HG03460 (cell line): ENCODE results near the gene TRAFD1.

ENCODE experiments used
- ATAC-seq: cut with Tn5 transposase; IDR thresholded peaks from one replicate; pipeline ENCODE4 v1.9.1; 2021; ENCODE audit not compliant: unreplicated experiment

The TRAFD1 gene

DNA sequence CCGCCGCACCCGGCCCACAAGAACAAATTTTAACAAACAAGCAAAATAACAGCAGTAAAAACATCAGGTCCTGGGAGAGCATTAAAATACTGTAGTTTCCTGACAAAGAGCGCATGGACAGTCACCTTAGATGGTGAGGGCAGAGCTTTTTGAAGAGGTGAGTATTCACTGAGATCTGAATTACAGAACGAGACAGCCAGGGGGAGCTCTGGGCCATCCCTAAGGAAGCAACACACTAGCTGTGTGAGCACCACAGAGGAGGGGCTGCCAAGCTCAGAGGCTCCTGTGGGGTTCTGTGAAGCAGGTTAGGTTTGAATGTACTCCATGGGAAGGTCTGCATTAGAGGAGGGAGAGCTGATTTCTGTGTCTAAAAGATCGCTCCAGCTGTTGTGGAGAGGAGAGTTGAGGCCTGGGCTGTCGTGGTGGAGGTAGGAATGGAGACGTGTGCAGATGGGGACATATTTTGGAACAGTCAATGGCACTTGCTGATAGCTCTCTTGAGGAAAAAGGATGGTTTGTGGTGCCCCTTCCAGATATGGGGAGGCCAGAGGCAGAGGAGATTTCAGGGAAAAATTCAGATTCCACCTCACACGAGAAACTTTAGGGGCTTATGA is 72.9 kb downstream of the TRAFD1 start:
- ATAC-seq, result no peak

DNA sequence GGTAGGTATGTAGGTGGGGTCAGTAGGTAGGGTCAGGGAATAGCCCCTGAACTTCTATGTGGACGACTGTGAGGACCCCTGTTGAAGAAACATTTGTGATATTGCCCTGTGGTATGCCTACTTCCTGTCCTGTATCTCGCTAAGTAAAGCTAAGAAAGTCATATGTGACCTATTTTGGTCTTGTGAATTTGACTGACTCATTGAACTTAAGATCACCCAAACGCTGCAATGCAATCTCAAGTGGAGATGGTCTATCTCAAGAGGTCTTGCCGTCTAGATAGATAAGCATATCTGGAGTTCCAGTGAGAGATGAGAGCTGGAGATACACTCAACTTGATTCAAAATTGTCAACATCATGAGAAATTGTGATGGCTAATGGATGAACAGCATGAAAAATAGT is 73.8 kb downstream of the TRAFD1 start:
- no peak for ATAC-seq
